Osteoblast (primary cell): ENCODE results near the gene APCDD1. TPM values are rescaled to one million over a fixed set of nuclear protein-coding genes. Genes with fewer than 3 reads are reported as not detected.

ENCODE experiments used
- DNase-seq: peaks from one replicate; pipeline ENCODE4 v3.0.0; 2011; ENCODE audit warnings: low spot score, mixed read lengths; ENCODE audit not compliant: insufficient read length; ENCODE audit errors: missing footprints
- H2AFZ ChIP-seq: 2 replicates; pipeline ENCODE4 v1.6.0; 2011; ENCODE audit warnings: mild to moderate bottlenecking, low read length
- H3K27ac ChIP-seq: 2 replicates; pipeline ENCODE4 v1.5.1; 2011; ENCODE audit warnings: mild to moderate bottlenecking, low read depth, low read length, moderate library complexity
- H3K27me3 ChIP-seq: 2 replicates; pipeline ENCODE4 v1.6.0; 2012; ENCODE audit warnings: mild to moderate bottlenecking, control low read depth, inconsistent platforms, low read length, moderate library complexity; ENCODE audit not compliant: insufficient read depth
- H3K36me3 ChIP-seq: 2 replicates; pipeline ENCODE4 v1.5.1; 2011; ENCODE audit warnings: mild to moderate bottlenecking, low read length, control low read depth, moderate library complexity; ENCODE audit not compliant: insufficient read depth
- H3K4me1 ChIP-seq: 2 replicates; pipeline ENCODE4 v1.5.1; 2011; ENCODE audit warnings: mild to moderate bottlenecking, low read length, control low read depth, moderate library complexity; ENCODE audit not compliant: insufficient read depth
- H3K4me2 ChIP-seq: 2 replicates; pipeline ENCODE4 v1.6.0; 2011; ENCODE audit warnings: mild to moderate bottlenecking, low read length; ENCODE audit not compliant: insufficient read depth
- H3K4me3 ChIP-seq: fragments of 200-600 bp; sonication (generic); 3 replicates; pipeline ENCODE4 v1.5.1; 2012; ENCODE audit warnings: mild to moderate bottlenecking, low read length, inconsistent platforms; ENCODE audit not compliant: insufficient read depth
- H3K79me2 ChIP-seq: 2 replicates; pipeline ENCODE4 v1.6.0; 2012; ENCODE audit warnings: mild to moderate bottlenecking, low read length, control low read depth, inconsistent platforms; ENCODE audit not compliant: insufficient read depth
- H3K9me3 ChIP-seq: 2 replicates; pipeline ENCODE4 v1.5.1; 2011; ENCODE audit warnings: low read depth, low read length, control low read depth
- H4K20me1 ChIP-seq: 2 replicates; pipeline ENCODE4 v1.6.0; 2012; ENCODE audit warnings: mild to moderate bottlenecking, low read length, control low read depth; ENCODE audit not compliant: insufficient read depth
- total RNA-seq: library from RNA; depleted of rRNA; stranded (reverse); fragments of >200 nt; gene quantifications from 2 replicates; pipeline ENCODE4 v1.2.3, GENCODE V29; 2012
- TF ChIP-seq, protein P1 (sequence below): IDR thresholded peaks from 2 replicates; pipeline ENCODE4 v1.5.1; 2011; ENCODE audit warnings: mild to moderate bottlenecking, low read depth, low read length, moderate library complexity; ENCODE audit errors: extremely low read depth

APCDD1 gene
- total RNA-seq, 1 donor: 3.3 TPM

DNA sequence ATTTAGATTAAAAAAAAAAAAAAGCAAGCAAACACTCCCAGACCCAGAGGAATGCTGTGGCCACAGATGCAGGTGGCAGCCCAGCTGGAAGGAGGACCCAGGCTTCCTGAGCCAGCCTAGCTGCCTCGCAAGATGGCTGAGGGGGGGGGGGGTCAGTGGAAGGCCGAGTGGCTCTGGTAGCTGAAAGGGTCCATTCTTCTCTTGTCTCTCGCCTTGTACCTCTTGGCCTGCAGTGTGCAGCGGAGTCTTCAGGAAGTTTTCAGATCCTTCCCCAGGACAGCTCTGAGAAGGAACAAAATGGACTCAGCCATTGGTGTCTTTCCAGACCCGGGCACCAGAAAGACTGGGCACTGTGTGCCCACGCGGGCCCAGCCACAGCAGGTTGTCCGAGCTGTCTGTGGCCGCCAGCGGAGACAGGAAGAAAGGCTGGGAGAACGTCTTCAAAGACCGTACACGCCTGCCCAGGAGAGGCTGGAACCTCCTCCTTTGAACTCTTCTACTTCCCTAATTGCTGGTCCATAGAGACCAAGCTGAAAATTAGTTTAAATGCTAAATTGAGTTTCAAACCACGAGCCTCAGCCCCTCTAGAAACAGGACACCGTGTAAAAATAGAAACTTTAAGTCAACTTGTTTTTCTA is 21.3 kb downstream of the APCDD1 start:
- TF ChIP-seq, protein P1, sequence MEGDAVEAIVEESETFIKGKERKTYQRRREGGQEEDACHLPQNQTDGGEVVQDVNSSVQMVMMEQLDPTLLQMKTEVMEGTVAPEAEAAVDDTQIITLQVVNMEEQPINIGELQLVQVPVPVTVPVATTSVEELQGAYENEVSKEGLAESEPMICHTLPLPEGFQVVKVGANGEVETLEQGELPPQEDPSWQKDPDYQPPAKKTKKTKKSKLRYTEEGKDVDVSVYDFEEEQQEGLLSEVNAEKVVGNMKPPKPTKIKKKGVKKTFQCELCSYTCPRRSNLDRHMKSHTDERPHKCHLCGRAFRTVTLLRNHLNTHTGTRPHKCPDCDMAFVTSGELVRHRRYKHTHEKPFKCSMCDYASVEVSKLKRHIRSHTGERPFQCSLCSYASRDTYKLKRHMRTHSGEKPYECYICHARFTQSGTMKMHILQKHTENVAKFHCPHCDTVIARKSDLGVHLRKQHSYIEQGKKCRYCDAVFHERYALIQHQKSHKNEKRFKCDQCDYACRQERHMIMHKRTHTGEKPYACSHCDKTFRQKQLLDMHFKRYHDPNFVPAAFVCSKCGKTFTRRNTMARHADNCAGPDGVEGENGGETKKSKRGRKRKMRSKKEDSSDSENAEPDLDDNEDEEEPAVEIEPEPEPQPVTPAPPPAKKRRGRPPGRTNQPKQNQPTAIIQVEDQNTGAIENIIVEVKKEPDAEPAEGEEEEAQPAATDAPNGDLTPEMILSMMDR: no peak
- Histone ChIP-seq H3K9me3 (no peaks in the 10 kb centered on the region), H3K27ac (no peak overlapping the region), H3K4me2 (no peak overlapping the region), H2AFZ (no peak overlapping the region), H3K79me2 (no peaks in the 10 kb centered on the region), H3K4me3 (no peak overlapping the region), H3K27me3 (peaks cover 26% of the 10 kb centered on the region), H3K36me3 (no peaks in the 10 kb centered on the region), H4K20me1 (no peaks in the 10 kb centered on the region), H3K4me1 (no peaks in the 10 kb centered on the region)
- no peak for DNase-seq

DNA sequence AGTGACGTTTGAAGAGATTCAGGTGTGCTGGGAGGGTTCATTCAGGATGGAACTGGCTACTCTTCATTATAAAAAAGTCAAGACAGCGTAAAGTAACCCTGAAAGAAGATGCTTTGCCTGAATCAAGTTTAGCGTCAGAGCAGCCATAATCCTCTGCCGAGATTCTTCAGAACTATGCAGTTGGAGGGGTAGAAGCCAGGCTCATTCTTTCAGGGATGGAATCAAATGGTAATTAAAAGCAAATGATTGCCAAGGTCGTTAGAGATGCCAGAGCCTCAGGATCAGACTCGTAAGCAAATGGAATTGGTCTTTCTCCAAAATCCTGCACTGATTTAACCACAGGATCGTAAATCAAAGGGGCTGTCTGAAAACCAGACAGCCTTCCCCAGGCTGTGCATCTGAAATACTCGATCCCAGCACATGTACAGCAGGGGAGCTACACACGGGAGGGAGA is 21.9 kb downstream of the APCDD1 start:
- no peak for DNase-seq
- no peaks in the 10 kb centered on the region for H4K20me1 ChIP-seq
- no peak overlapping the region for H3K27ac ChIP-seq
- no peaks in the 10 kb centered on the region for H3K36me3 ChIP-seq
- TF ChIP-seq, protein P1: no peak
- no peaks in the 10 kb centered on the region for H3K4me1 ChIP-seq
- H3K79me2 ChIP-seq: no peaks in the 10 kb centered on the region
- H3K4me3 ChIP-seq: no peak overlapping the region
- no peak overlapping the region for H3K4me2 ChIP-seq
- peaks cover 26% of the 10 kb centered on the region for H3K27me3 ChIP-seq
- no peak overlapping the region for H2AFZ ChIP-seq
- H3K9me3 ChIP-seq: no peaks in the 10 kb centered on the region

DNA sequence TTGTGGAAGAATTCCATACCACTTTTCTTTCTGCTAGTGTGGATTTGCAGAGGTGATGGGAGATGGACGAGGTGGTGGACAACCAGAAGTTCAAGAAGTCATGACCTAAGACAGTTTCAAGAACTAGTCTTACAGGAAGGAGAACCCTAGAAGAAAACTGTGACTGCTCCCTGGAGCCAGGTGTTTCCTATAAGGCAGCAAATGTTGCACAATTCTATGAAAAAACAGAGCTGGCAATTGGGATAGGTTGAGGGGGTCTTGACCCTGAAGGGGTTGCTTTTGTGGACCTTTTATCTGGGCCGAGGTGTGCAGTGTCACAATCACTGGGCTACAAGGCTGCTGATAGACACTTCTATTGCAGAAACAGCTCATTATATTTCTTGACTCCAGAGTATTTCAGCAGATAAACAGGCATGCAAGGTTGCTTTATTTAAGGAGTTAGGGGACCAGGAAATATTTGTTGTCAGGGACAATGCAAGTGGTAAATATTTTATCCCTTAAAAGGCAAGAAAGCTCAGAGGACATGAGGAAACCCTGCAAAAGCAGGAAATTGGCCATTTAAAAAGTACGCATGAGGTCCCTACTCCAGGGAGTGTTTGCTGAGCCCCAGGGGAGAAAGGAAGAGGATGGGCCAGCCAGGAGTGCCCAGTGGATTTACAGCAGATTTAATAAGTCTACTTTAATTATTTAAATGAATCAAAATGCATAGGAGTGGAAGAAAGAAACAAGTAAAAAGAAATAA is 22.9 kb downstream of the APCDD1 start:
- no peak for DNase-seq
- Histone ChIP-seq H3K36me3 (no peaks in the 10 kb centered on the region), H3K4me1 (no peaks in the 10 kb centered on the region), H3K9me3 (no peaks in the 10 kb centered on the region), H3K27me3 (peaks cover 26% of the 10 kb centered on the region), H3K4me3 (no peak overlapping the region), H4K20me1 (no peaks in the 10 kb centered on the region), H2AFZ (no peak overlapping the region), H3K27ac (no peak overlapping the region), H3K79me2 (no peaks in the 10 kb centered on the region), H3K4me2 (no peak overlapping the region)
- TF ChIP-seq, protein P1: no peak

DNA sequence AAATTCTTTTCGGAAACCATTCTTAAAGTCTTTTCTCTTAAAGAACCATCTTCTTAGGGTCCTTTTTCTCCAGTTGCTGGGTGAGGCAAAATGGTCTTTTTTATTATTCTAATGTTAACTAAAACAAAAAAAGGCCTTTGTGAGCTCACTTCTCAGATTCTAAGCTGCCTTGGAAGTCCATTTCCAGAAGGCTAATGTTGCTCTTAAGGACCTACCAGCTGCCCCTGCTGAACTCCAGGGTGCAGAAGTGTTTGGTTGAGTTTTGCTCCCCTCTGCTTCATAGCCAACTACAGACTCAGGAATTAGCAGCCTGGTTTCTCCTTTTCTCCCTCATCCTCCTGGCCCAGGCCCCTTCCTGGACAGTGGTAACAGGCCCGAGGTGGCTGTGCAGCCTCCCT is 23.4 kb downstream of the APCDD1 start:
- H3K27me3 ChIP-seq: peaks cover 28% of the 10 kb centered on the region
- H3K27ac ChIP-seq: no peak overlapping the region
- H3K9me3 ChIP-seq: no peaks in the 10 kb centered on the region
- H3K4me1 ChIP-seq: no peaks in the 10 kb centered on the region
- no peak overlapping the region for H2AFZ ChIP-seq
- H3K4me2 ChIP-seq: no peak overlapping the region
- TF ChIP-seq, protein P1: no peak
- no peaks in the 10 kb centered on the region for H3K36me3 ChIP-seq
- H3K79me2 ChIP-seq: no peaks in the 10 kb centered on the region
- no peak overlapping the region for H3K4me3 ChIP-seq
- no peak for DNase-seq
- no peaks in the 10 kb centered on the region for H4K20me1 ChIP-seq
